GM20000 (cell line): ENCODE results near the gene SNRNP35.
"Not testable (repeated sequence)": the region's sequence is repeated elsewhere in the genome, so short reads cannot be mapped to it uniquely, and the experiment has no call there.

ENCODE experiments used
- DNase-seq: peaks from one replicate; pipeline ENCODE4 v3.0.0; 2012; ENCODE audit warnings: low spot score
- CTCF ChIP-seq: IDR thresholded peaks from 2 replicates; pipeline ENCODE4 v1.5.1; 2012; ENCODE audit warnings: mild to moderate bottlenecking, control low read depth; ENCODE audit errors: extremely low read depth, missing control alignments

Gene SNRNP35

GRCh38 chr12:123445388-123446332 lies 12.3 kb upstream of the SNRNP35 start:
- DNase-seq, result no peak

GRCh38 chr12:123446333-123446713 lies 11.6 kb upstream of the SNRNP35 start:
- DNase-seq, result no peak
- TF ChIP-seq CTCF, result no peak

More at GRCh38 chr12:123445388-123446332, 12.3 kb upstream of the SNRNP35 start:
- TF ChIP-seq CTCF, result no peak

- no peak for TF ChIP-seq CTCF
- DNase-seq, result no peak
Measured at GRCh38 chr12:123449249-123449733, 8.6 kb upstream of the SNRNP35 start.

GRCh38 chr12:123449856-123450255 lies 8.1 kb upstream of the SNRNP35 start:
- DNase-seq, result no peak
- TF ChIP-seq CTCF, result no peak

- no peak for TF ChIP-seq CTCF
- DNase-seq, result no peak
Measured at GRCh38 chr12:123450636-123451035, 7.3 kb upstream of the SNRNP35 start.

GRCh38 chr12:123452276-123452550 lies 5.7 kb upstream of the SNRNP35 start:
- not testable (repeated sequence) for DNase-seq

- no peak for DNase-seq
- TF ChIP-seq CTCF, result no peak
Measured at GRCh38 chr12:123453165-123453564, 4.8 kb upstream of the SNRNP35 start.

- DNase-seq, result not testable (repeated sequence)
Measured at GRCh38 chr12:123463174-123463573, 5.2 kb downstream of the SNRNP35 start.
